HG03103 (cell line): Measurements from ENCODE around the gene AUTS2.
A peak's percentile ranks its signal among the peaks of the same experiment; 100 is the strongest.

ENCODE experiments used
- ATAC-seq: cut with Tn5 transposase; IDR thresholded peaks from one replicate; pipeline ENCODE4 v1.9.1; 2021; ENCODE audit warnings: low read depth; ENCODE audit not compliant: unreplicated experiment

The AUTS2 gene

GRCh38 chr7:69912846-69913245, 314.6 kb downstream of the AUTS2 start:
- ATAC-seq: no peak

GRCh38 chr7:69919426-69920111, 321.3 kb downstream of the AUTS2 start:
- no peak for ATAC-seq

- ATAC-seq: no peak
Measured at GRCh38 chr7:69920797-69921196, 322.5 kb downstream of the AUTS2 start.

GRCh38 chr7:69922026-69922803, 323.9 kb downstream of the AUTS2 start:
- peak; percentile 86 for ATAC-seq

- ATAC-seq: no peak
Measured at GRCh38 chr7:69927461-69927860, 329.2 kb downstream of the AUTS2 start.

GRCh38 chr7:69928621-69929020, 330.3 kb downstream of the AUTS2 start:
- ATAC-seq: no peak

- no peak for ATAC-seq
Measured at GRCh38 chr7:69929622-69930021, 331.3 kb downstream of the AUTS2 start.

GRCh38 chr7:69932034-69932628, 333.9 kb downstream of the AUTS2 start:
- ATAC-seq: no peak

GRCh38 chr7:69934144-69934903, 336.0 kb downstream of the AUTS2 start:
- ATAC-seq: no peak

- no peak for ATAC-seq
Measured at GRCh38 chr7:69935107-69935506, 336.8 kb downstream of the AUTS2 start.

GRCh38 chr7:69937097-69937496, 338.8 kb downstream of the AUTS2 start:
- ATAC-seq: no peak

GRCh38 chr7:69939317-69939716, 341.0 kb downstream of the AUTS2 start:
- no peak for ATAC-seq

GRCh38 chr7:69941077-69941651, 342.9 kb downstream of the AUTS2 start:
- ATAC-seq: no peak

GRCh38 chr7:69942573-69942972, 344.3 kb downstream of the AUTS2 start:
- ATAC-seq: no peak

GRCh38 chr7:69946901-69947300, 348.6 kb downstream of the AUTS2 start:
- no peak for ATAC-seq

GRCh38 chr7:69947998-69948397, 349.7 kb downstream of the AUTS2 start:
- ATAC-seq: no peak

GRCh38 chr7:69949122-69949521, 350.8 kb downstream of the AUTS2 start:
- ATAC-seq: no peak

- no peak for ATAC-seq
Measured at GRCh38 chr7:69951458-69951857, 353.2 kb downstream of the AUTS2 start.

GRCh38 chr7:69953136-69954067, 355.1 kb downstream of the AUTS2 start:
- ATAC-seq: peak; percentile 58

- ATAC-seq: no peak
Measured at GRCh38 chr7:69956541-69956940, 358.3 kb downstream of the AUTS2 start.
